NCI-H2196 treated with DMSO at 0.1 percent for 48 hours (cell line): ENCODE measurements around the gene KCTD13.
"Not testable (repeated sequence)": the region's sequence is repeated elsewhere in the genome, so short reads cannot be mapped to it uniquely, and the experiment has no call there.

Experiments
- DNase-seq: peaks from one replicate; lab custom pipeline; 2025; ENCODE audit not compliant: unreplicated experiment; lab: John Stamatoyannopoulos, UW

The KCTD13 gene, protein sequence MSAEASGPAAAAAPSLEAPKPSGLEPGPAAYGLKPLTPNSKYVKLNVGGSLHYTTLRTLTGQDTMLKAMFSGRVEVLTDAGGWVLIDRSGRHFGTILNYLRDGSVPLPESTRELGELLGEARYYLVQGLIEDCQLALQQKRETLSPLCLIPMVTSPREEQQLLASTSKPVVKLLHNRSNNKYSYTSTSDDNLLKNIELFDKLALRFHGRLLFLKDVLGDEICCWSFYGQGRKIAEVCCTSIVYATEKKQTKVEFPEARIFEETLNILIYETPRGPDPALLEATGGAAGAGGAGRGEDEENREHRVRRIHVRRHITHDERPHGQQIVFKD

DNA sequence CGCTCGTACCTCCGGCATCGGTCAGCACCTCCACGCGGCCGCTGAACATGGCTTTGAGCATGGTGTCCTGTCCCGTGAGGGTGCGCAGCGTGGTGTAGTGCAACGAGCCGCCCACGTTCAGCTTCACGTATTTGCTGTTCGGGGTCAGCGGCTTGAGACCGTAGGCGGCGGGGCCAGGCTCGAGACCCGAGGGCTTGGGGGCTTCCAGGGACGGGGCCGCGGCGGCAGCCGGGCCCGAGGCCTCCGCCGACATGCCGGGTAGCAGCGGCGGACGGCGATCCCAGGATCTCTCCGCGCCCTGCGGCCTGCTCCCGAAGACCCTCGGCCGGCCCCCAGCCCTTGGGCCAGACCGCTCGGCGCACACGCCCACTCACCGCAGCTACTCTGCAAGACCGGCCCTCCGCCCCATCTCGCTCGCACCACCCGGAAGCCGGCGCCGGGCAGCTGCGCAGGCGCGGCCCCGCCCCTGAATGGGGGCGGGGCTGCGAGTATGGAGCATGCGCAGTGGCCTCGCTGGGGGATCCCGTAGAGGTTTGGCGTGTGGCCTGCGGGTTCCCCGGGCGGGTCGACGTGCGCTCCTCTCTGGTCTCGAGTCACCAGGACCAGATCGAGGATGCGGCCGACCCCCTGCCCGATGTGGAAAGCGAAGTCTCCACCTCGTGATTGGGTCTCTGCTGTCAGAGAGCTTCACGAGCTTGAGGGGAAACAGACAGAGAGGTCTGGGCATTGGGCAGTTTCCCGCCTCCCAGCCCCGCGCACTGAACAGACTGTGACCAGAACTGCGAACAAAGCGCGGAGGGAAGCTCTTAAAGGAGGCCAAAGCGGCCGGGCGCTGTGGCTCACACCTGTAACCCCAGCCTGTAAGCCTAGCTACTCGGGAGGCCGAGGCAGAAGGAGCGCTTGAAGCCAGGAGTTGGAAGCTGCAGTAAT lies at the start of gene KCTD13:
TSS of gene KCTD13 (minus strand) at position 446 of the 930 bp plus-strand sequence. CDS start at position 253, 193 bp downstream.
- peak; percentile 65 for DNase-seq

DNA sequence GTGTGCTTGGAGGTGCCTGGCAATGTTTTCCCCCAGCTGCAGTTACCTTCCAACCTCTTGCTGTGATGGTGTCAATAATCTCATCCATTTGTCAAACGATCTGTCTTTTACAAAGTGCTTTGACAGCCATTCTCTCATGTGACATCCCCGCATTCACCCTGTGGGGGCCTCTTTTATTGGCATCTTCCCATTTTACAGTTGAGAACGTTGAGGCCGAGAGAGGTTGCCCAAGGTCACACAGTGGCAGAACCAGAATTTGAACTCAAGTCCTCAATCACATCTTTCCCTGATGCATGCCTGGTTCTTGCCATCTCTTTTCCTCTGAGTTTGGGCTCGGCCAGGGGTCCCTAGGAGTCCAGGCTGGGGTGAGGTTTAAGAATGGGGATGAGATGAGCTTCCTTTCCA lies 49.1 kb upstream of the KCTD13 start:
- no peak for DNase-seq

DNA sequence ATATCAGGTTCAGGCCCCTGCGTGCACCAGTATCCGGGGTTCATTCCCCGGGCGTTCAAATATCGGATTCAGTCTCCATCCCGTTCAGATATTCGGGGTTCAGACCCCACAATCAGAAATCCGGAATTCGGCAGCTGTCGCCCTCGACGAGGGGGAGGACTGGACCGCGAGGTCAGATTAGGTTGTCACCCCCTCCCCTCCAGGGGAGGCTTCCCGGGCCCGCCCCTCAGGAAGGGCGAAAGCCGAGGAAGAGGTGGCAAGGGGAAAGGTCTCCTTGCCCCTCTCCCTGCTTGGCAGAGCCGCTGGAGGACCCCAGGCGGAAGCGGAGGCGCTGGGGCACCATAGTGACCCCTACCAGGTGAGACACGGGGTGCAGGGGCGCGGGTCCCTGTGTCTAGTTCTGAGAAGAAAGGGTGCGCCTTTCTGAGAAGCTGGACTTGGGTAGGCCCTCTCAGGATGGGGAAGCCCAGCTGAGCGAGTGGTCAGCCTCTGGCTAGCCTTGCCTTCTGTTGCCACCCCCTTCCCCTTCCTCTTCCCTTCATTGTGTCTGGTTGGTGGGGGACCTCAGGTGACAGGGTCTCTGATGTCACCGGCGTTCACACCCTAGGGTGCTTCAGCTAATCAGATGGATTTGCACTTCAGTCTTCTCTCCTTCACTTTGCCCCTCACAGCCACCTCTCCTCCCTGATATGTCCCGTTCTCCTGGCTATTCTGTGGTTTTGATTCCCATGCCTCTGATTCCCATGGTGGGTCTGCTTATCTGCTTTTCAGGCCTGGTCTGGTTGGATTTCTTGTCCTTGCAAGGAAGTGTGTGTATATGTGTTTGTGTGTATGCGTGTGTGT lies 48.5 kb upstream of the KCTD13 start:
- DNase-seq = no peak

DNA sequence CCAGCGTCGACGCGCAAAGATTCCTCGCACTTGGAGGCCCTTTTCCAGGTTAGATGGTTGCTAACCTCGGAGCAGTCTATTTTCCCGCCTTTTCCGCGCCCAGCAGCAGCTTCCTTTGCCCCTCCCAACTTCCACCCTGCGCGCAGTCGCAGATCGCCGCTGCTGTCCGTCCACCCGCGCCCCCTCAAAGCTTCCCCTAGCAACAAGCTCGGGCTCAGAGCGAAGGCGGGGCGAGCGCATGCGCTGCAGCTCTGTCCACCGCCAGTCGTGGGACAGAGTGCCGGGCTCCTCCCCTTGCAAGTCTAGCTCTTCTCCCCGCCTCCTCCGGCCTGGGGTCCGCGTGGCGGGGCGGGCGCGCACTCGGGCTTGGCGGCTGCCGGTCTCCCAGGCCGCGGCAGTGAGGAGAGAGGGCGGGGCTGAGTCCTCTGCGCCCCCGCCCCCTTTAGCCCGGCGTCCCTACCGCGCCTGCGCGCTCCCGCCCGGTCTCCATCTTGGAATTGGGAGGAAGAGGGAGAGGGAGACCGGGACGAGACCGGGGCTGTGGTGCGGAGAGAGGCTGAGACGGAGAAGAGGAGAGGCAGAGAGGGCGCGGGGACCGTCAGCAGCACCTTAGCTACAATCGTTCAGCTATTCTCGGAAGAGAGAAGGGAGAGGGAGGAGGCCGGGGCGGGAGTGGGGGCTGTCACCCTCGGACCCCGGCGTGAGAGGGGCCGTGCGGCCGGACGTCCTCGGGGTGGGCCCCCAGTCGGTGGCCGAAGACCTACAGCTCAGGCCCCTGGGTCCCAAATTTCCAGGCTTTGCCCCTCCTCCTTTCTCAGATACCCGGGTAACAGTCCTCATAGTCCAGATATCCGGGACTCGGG lies 47.6 kb upstream of the KCTD13 start, which contains the start of gene TAOK2:
TSS of gene TAOK2 (plus strand) at position 485 of the 863 bp plus-strand sequence. CDS start 3,905 bp downstream, outside the sequence.
- DNase-seq = peak; percentile 99

DNA sequence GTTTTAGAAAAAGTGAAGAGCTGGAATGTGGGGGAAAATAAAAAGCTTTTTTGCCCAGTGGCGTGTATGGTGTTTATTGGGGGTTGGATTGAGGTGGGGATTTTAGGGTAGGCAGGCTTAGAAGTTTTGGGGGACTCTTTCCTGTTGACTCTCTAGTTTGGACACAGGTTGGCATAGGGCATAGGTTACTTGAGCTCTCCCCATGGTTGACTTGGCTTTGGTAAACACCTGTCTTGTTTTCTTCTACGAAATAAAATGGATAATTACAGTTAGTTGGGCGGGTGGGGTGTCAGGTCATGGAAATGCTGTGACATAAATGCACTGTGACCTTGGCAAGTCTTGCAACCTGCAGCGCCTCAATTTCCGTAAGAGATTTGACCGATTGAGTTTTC lies 47.0 kb upstream of the KCTD13 start:
- peak; percentile 35 for DNase-seq

DNA sequence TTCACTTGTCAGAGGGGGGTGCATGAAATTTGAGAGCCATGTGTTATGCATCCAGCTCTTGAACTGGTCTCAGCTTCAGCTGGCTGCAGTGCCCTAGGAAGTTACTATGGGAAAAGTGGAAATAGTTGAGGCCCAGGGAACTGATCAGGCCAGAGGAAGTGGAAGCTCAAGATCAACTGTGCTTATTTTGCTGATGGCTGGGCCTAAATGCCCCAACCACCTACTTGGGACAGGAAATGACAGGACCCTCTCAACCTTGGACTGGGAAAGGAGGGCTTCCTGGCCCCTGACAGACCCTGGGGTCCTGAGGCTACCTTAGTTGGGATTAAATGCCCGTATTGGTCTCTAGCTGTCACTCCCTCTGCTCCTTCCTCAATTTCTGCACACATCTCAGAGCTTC lies 46.5 kb upstream of the KCTD13 start:
- no peak for DNase-seq

DNA sequence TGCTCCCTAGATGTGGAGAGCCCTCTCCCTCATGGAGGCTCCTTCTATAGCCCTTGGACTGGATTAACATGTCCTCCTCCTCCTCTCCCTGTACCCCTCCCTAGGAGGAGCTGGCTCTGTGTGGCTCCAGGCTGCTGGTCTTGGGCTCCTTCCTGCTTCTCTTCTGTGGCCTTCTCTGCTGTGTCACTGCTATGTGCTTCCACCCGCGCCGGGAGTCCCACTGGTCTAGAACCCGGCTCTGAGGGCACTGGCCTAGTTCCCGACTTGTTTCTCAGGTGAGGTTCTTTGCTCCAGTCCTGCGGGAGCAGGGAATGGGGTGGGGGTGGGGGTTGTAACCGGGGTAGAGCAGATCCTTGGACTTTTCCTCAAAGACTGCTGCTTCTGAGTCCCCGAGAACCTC lies 45.3 kb upstream of the KCTD13 start:
- no peak for DNase-seq

DNA sequence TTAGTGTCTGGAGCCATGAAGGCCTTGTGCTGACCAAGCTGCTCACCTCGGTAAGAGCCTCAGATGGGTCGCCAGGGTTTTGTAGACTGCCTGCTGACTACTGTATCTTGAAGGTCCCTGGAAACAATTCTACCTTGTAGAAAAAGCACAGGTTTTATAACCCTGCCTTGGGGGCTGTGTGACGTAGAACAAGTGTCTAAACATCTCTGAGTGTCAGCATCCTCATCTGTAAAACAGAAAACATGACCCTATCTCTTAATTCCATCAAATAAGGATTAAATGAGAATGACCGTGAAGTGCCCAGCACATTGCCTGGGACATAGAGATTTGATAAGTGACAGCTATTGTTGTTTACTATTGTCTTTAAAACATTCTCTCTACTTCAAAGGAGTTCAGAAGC lies 42.2 kb upstream of the KCTD13 start:
- no peak for DNase-seq

DNA sequence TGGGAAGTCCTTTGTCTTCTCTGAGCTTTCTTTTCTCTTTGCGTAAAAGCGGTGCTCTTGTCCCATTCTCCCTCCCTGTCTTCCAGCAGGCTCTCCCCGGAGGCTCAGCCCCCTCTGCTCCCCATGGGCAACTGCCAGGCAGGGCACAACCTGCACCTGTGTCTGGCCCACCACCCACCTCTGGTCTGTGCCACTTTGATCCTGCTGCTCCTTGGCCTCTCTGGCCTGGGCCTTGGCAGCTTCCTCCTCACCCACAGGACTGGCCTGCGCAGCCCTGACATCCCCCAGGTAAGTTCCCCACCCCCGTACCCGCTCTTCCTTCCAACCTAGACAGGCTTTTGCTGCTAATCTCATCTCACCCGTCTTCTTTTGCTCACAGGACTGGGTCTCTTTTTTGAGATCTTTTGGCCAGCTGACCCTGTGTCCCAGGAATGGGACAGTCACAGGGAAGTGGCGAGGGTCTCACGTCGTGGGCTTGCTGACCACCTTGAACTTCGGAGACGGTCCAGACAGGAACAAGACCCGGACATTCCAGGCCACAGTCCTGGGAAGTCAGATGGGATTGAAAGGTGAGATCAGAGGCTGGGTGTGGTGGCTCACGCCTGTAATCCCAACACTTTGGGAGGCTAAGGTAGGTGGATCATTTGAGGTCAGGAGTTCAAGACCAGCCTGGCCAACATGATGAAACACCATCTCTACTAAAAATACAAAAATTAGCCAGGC lies 37.2 kb upstream of the KCTD13 start:
- DNase-seq = no peak

DNA sequence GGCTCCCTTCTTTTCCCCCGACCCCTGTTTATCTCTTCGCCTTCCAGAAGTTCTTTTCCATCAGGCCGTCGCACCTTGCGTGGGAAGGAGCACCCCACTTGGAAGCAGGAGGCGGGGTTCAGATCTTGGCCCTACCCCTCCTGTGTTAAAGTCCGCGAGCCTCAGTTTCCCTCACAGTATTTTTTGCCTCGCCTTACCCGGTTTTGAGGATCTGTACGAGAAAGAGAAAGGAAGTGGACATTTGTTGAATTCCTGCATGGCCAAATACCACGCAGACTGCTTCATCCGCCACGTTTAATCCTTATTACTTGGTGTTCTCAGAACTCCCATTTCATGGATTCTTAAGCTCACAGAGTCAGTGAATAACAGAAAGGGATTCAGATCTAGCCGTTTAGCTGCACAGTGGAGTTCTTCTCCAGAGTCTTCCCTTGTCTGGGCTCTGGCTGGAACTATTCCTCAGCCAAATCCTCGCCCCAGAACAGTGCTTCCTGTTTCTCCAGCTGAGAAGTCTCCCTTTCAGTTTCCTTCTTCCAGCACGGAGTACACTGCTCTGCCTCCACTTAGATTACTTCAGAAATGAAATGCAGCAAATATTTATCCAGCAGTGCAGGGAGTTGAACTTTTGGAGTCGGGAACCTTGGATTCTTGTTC lies 36.4 kb upstream of the KCTD13 start:
- no peak for DNase-seq

DNA sequence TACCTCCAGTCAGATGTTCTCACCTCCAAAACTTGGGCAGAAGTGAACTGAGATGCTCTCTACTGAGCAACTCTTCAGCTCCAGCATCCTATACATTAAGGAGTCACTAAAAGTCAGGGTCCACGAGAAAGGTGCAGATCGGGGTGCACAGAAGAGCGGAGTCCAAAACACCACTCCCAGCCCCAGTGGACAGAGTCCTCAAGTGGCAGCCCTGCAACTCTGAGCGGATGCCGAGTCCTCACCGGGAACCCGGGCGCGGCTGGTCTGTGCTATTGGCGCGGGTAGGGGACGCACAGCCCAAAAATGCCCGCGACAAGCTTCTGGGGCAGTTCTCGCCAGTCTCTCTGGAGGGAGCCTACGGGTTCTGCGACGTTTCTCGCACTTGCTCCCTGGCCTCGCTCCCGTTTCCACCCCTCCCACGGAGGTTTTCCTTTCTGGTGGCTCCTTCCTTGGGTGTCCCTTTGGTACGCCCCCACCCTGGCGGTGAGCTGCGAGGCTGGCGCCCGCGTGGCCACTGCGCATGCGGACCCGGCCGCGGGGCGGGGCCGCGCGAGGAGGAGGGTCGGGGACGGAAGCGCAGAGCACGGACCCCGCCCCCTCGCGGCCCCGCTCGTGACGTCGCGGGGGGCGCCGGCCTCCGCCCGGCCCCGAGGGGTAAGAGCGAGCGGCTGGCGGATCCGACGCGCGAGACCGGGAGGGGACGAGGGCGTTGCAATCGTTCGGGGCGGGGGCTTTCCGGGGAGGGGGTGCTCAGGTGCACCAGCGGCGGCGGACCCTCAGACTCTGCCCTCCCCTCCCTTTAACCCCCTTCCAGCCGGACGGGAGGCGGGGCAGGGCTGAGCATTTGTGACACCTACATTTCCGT lies 35.7 kb upstream of the KCTD13 start, which contains the start of gene TMEM219:
TSS of gene TMEM219 (plus strand) at position 601 of the 865 bp plus-strand sequence. CDS start 1,065 bp downstream, outside the sequence.
- peak; percentile 70 for DNase-seq

DNA sequence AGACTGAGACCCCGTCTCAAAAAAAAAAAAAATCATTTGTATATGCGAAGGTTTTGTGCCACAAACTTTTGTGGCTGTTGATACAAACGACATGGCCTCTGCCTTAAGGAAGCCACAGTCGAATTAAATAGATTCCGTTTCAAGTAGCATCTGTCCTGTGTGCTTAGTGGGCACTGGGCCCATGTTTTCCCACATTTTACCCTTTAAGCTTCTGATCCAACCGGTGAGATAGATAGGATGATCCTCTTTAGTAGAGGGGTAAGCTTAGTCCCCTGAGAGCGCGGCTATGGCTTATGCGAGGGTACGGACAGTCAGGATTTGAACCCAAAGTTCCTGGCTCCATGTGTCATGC lies 35.1 kb upstream of the KCTD13 start:
- DNase-seq = no peak

DNA sequence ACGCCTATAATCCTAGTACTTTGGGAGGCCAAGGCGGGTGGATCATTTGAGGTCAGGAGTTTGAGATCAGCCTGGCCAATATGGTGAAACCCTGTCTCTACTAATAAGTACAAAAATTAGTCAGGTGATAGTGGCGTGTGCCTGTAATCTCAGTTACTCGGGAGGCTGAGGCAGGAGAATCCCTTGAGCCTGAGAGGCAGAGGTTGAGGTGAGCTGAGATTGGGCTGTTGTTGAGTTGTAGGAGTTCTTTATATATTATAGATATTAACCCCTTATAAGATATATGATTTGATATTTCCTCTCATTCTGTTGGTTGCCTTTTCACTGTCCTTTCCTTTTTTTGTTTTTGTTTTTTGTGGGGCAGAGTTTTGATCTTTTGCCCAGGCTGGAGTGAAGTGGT lies 33.8 kb upstream of the KCTD13 start:
- not testable (repeated sequence) for DNase-seq

DNA sequence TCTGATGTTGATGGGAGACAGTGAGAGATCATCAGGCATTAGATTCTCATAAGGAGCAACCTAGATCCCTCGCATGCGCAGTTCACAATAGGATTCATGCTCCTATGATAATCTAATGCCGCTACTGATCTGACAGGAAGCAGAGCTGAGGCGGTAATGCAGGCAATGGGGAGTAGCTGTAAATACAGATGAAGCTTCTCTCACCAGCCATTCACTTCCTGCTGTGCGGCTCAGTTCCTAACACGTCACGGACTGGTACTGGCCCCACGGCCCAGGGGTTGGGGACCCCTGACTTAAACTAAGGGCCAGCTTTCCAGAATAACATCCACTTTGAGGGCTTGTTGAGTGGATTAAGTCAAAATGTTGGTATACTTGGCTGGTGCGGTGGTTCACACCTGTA lies 33.3 kb upstream of the KCTD13 start:
- no peak for DNase-seq

DNA sequence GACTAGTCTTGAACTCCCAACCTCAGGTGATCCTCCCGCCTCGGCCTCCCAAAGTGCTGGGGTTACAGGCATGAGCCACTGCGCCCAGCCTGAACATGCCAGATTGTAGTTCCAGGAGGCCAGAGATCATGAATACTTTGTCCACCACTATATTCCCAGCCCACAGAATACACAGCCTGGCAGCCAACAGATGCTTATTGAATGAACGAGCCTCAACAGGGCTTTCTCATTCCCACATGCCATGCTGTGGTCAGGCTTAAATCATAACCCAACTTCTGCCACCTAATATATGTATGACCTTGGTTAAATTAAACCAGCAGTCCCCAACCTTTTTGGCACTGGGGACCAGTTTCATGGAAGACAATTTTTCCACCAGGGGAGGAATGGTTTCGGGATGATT lies 32.7 kb upstream of the KCTD13 start:
- DNase-seq = no peak

DNA sequence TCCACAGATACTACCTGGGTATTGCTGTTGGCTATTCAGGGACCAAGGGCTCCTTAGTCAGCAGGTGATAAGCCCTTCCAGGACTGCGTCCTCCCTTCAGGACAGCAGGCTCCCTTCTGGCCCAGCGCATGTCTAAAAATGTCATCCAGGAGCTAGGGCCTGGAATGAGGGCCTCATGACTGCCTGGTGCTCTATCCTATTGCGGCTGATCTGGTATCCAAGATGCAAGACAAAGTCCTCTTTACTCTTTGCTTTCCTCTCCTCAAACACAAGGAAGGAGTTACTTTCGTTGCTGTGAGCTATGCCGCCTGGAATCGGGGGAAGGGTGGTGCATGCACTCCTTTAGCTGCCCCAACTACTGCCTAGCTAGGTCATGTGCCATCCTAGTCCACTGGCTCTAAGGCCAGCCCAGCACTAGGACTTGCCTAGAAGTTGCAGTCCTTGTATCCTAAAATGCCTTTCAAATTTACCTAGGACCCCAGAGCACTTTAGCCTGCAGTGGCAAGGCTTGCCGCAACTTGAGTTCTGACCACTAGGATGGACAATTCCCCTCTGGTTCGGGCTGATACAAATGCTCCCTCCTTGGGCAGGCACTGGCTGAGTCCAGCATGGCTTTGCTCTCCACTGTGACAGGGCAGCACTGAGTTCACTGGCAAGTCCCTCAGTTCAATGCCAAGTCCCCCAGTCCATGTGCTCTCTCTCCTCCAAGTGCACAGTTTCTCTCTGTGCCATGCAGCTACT lies 25.8 kb upstream of the KCTD13 start:
- DNase-seq = no peak

DNA sequence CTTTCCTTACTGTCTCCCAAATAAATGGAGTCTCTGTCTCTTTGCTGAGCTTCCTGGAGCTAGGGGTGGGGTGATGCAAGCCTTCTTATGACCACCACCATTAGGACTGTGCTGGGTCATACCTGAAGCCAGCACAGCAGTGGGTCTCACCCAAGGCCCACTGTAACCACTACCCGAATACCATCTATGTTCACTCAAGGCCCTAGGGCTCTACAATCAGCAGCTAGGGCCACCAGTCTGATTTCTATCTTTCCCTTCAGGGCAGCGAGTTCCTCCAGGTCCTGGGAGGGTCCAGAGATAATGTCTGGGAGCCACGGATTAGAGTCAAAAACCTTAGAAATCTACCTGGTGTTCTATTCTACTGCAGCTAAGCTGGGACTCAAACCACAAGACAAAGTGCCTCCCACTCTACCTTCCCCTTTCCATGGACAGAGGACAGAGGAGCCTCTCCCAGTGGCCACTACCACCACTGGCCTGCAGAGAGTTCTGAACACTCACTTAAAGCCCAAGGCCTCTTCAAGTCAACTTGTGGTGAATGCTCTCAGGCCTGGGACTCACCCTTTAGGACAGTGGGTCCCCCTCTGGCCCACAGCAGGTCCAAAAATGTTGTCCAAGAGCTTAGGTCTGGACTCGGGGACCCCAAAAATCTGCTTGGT lies 24.9 kb upstream of the KCTD13 start:
- no peak for DNase-seq
